Activated CD4-positive, alpha-beta T cell treated with anti-CD3 and anti-CD28 coated beads, Interleukin-10, Interleukin-2, amounts not matched to agents 100 ng/mL and 50 ng/mL, durations not matched to agents 16 hours and 8 hours (primary cell): ENCODE data around the gene FREM1.

ENCODE experiments used
- DNase-seq: peaks from one replicate; pipeline ENCODE4 v3.0.0-alpha.2; 2020

Gene FREM1

DNA sequence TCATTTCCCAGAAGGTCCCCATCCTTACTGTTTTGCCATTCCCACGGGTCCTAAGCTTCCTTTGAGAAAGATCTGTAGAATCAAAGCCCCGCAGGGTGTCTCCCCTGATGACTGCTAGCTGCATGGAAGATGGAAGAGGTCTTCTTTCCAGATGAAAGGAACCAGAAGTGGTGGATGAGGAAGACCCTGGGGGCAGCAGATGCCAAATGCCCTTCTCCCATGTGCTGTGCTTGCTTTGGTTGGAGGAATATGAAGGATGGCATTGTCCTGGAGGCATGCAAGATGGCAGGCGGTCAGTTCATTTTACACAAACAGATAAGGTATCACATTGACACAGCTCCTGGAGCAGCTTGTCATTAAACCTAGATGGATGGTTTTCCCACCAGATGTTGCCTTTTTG is 161.9 kb downstream of the FREM1 start:
- DNase-seq = no peak

DNA sequence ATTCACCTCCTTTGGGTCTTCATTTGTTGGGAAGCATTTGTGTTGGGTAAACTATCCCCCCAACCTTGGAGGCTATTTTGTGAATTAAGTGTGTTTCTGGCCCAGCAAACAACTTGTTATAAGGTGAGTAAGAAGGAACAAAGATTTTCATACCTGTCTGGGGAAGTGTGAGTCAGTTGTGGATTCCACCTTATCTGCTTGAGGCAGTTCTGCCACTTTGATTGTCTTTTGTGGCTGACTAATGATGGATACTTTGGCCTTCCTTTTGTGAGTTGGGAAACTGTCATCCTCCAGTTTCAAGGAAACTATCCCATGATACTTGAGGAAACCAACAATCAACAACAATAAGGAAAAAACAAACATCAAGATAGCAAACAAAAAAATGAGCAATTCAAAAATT is 163.1 kb downstream of the FREM1 start:
- no peak for DNase-seq

DNA sequence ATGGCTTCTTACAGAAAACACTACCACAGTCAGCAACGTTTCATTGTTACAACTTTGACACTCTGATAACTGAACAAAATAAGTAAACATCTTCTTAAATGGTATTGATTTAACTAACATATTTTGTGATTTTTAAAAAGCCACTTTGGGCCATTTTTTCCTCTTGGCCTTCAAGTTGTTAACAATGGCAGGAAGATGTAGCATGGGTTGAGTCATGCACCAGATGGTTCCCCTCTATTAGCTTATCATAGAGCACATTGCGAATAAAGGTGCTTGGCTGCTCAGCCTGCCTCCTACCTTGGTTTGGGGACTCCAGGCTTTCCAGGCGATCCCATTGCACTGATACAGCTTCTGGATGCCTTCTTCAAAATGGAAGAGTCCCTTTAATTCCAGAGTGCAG is 163.6 kb downstream of the FREM1 start:
- DNase-seq = no peak

DNA sequence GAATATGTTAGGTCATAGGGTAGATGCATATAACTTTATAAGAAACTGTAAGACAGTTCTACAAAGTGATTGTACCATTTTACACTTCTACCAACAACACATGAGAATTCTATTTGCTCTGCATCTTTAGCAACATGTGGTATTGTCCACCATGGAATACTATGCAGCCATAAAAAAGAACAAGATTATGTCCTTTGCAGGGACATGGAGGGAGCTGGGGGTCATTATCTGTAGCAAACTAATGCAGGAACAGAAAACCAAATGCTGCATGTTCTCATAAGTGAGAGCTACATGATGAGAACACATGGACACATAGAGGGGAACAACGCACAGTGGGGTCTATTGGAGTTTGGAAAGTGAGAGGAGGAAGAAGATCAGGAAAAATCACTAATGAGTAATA is 165.5 kb downstream of the FREM1 start:
- no peak for DNase-seq

DNA sequence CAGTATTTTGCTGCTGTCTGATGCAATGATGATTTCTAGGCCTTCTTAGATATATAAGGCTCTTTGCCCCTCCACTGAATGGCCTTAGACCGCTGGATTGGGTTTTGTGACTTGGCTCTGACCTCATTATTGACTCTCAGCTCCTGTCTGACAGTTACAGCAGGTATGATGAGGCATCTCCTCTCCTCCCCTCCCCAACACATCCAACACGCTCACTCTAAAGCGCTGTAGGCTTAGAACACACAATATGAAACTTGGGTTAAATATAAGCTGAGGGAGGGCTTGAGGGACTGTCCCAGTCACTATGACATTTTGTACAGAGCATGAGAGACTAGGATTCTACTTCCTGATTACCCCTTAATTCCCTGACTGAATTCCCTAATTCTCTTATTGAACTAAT is 168.9 kb downstream of the FREM1 start:
- no peak for DNase-seq

DNA sequence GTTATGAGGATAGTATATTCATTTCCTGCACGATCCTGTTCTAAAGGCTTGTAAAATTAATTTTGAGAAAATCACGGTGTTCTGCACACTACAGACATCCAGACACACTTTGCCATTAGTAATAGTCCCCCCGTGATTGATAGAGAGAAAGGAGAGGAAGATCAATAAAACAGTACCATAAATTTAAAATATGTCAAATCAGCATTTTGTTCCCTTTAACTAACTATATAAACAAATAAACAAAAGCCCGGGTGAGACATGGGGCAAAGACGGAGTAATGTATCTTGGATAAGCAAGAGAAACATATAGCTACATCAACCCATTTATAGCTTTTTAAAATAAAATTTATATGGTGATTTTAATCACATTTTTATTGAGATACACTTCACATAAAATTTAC is 177.1 kb downstream of the FREM1 start:
- no peak for DNase-seq

DNA sequence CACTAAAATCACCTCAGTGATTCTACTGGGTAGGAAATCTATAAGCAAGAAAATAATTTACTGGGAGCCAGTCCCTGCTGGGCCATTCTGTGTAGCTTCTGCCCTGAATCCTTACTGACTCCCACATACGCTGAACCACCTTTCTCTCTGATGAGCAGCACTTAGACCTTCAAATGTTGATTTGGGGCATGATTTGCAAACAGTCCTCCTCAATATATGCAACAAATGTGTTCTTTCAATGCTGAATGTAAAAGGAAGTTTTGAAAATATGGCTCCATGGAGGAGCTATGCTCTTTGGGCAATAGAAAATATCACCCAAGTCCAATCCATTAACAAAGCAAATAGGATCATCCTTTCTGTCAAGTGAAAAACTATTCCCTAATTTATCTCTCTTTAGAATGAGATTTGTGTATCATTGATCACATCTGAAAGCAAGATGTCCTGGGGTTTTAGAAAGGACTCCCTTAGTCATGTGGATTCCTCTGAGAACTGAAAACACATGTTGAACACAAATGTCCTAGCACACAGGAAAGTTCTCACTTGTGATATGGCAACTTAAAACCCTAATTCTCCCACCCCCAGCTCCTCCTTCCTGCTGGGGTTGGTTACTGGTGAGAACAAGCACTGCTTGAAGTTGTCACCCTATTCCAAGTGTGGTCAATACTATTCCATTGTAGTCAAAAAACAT is 178.8 kb downstream of the FREM1 start:
- no peak for DNase-seq

DNA sequence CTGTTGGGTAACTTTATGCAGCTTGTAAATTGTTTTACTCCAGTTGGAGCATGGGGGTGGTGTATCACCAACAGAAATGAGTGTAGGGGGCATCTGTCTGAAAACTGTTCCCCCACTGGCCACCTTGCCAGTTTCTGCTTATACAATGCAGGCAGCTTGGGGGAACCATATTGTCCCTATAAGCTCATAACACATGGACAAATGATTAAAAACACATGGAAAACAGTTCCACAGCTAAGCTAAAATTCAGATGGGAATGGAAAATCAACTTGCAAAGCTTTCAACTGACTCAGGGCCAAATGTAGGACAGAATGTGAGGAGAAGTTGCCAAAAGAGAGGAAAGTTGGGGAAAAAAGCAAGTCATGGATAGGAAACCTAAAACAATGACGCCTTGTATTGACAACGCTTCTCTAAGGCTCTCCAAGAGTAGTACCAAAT is 179.7 kb downstream of the FREM1 start:
- DNase-seq = no peak

DNA sequence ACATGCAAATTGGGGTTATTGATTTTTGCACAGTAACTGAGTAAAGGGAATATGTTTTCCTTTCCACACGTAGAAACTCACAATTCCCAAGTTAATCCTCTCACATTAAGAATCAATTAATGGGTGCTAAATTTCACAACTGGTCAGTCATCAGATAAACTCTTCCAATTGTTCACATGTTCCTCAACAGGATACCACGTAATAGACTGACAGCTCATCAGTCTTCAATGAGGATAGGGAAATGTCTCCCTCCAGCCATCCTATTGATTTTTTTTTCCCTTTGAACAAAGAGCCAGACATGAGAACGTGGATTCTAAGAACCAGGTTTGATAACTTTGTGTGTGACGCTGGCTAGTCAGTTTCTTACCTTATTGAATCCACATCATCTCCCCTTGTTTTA is 186.9 kb downstream of the FREM1 start:
- DNase-seq = no peak

DNA sequence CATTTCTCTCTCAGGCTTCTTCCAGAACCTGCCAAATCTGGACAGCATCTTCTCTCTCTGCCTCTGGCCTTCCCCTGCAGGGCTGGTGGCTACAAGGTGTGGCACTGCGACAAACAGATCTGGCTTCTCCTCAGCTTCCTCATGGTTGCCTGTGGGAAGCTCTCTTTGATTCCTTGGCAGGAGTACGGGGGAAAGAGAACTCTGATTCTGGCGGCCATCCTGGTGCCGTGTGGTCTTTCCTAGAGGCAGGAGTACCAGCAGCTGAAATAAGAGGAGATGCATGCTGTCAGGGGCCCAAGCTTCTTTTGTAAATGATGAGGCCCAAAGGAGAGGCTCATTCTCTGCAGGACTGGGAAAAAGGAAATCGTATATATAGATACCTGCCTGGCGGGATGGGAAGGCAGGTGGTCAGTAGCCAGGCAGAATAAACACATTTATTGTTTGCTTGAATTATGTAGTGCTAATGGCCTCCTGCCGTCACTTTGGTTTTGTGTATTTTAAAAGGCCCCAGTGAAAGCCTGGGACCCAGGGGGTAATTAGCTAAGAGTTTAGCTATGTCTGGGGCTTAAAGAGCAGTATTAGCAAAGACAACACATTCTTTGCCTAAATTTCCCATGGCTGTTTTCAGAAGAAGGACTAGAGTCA is 187.7 kb downstream of the FREM1 start, which contains the start of gene CER1:
Gene CER1 (minus strand): TSS at position 343 of the 645 bp plus-strand sequence. CDS start 61 bp downstream, at position 282.
- DNase-seq = no peak

DNA sequence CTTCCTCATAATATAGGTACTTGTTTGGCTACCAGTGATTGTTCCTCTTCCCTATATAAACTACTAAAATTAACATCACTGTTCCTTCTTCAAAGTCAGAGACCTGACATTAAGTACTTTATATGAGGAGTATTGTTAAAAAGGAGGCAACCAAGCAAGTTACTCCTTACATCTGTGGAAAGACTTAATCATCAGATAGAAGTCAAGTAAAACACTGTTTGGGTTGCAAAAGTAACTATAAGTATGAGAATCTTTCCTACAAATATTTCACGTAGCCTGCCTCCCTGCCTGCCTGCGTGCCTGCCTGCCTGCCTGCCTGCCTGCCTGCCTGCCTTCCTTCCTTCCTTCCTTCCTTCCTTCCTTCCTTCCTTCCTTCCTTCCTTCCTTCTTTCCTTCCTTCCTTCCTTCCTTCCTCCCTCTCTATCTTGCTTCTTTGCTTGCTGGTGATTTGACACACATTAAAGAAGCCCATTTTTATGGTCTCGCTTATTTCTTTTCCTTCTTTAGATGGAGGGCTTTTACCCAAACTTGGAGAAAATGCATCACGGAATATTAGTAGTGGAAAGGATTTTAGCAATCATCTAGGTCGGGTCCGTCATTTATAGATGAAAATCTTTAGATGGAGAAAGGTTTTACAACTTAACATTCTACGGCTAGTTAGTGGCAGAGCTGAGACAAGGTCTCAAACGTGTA is 190.9 kb downstream of the FREM1 start:
- no peak for DNase-seq

DNA sequence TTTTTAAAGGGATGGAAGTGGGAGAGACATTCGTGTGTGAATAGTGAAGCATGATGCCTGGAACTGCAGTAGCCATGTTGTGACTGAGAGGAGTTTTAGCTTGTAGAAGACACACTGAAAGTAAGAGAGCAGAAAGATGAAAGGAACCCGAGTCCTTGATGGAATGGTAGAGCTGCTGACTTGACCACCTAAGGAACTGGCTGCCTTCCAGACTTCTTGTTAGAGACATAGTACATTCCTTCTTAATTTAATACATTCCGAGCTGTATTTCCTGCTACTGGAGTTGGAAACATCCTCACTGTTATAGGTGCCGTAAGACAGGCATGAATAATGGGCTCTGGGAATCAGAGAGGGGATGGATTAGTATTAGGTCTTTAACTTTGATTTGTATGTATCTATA is 195.1 kb downstream of the FREM1 start:
- DNase-seq = no peak

DNA sequence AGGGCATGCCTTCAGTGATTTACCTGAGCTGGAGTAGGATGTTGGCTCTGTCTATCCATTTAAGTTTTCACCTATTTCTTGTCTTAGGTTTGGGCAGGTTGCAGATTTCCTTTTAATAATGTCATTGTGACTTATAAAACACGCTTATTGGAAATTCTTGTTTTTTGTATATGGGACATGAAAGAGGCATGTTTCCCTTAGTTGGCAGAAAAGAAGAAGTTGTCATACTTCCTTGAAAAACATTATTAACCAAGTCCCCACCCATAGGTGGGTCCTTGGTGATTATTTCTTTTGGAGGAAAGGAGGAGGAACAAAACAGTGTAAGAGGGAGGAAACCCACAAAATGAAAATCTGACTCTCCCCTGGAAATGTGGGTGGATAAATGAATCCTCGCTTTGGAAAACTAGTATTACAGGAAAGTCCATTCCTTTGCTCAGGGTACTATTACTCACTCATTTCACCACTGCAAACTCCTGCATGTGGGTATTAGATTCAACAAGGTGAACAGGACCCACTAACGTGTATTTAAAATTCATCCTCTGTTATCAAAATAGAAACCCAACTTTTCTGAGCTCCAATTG is 197.0 kb downstream of the FREM1 start:
- DNase-seq = no peak

DNA sequence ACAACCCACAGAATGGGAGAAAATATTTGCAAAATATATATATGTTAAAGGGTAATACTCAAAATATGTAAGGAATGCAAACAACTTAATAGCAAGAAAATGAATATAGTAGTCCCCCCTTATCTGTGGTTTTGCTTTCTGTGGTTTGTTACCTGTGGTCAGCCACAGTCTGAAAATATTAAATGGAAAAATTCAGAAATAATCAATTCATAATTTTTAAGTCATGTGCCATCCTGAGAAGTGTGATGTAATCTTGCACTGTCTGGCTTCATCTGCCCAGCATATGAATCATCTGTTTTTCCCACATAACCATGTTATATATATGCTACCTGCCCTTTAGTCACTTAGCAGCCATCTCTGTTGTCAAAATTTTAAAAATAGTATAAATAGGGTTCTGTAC is 199.4 kb downstream of the FREM1 start:
- no peak for DNase-seq

DNA sequence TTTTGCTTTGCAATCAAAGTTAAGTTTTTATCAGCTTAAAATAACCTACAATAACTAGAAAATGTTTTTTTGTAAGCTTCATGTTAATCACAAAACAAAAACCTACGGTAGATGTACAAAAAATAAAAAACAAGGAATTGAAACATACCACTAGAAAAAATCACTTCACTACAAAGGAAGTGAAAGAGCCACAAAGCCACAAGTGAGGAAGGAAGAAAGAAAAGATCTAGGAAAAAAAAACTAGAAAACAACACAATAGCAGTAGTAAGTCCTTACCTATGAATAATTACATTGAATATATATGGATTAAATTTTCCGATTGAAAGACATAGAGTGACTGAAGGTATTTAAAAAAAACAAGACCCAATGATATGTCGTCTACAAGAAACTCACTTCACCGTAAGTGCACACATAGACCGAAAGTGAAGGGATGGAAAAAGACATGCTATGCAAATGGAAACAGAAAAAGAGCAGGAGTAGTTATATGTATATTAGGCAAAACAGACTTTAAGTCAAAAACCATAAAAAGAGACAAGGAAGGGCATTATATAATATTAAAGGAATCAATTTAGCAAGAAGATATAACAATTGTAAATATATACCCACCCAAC is 203.6 kb downstream of the FREM1 start:
- DNase-seq = no peak

DNA sequence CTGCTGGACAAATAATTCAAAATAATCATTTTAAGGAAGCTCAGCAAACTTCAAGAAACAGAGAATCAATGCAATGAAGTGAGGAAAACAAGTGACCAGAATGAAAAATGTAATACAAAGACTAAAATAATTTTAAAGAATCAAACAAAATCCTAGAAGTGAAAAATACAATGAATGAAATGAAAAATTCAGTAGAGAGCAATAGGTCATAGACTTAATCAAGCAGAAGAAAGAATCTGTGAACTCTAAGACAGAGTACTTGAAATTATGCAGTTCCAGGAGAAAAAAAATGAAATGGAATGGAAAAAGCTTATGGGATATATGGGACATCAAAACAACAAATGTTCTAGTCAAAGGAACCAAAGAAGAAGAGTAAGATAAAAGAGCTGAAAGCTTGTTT is 205.1 kb downstream of the FREM1 start:
- no peak for DNase-seq

DNA sequence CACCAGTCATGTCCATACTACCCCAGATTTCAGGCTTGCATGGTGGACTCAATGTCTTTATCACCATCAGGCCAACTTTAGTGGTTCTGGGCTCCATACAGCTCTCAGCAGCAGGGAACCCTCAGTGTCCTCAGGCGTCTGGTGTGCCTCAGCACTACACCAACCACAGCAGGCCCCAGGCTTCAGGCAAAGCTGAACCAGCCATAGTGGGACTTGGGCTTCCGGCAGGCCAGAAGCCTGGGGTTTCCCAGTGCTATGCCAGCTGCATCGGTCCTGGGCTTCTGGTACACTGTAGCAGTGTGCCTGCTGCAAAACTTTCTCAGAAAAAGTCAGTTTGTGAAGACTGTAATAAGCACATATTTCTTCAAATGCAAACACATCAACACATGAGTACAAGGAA is 205.9 kb downstream of the FREM1 start:
- DNase-seq = no peak

DNA sequence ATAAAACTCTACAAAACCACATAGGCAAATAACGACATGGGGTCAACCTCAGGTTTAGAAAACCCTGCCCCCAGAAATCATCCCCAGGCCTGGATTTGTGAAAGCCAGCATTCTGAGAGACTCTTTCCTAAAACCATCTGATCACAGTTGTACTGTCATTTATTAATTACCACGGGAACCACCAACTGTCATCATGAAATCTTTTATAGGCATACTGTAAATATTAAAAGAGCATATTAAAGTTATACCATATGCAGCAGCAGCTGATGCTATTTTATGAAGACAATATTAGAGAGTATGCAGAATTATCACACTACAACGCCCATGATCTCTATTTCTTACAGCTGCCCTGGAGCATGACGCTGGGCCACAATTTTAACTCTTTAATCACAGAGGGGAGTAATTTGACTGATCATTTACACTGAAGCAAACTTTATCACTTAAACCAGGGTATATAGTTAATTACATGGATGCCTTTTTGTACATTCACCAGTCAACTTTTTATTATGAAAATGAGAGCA is 208.0 kb downstream of the FREM1 start:
- DNase-seq = no peak

DNA sequence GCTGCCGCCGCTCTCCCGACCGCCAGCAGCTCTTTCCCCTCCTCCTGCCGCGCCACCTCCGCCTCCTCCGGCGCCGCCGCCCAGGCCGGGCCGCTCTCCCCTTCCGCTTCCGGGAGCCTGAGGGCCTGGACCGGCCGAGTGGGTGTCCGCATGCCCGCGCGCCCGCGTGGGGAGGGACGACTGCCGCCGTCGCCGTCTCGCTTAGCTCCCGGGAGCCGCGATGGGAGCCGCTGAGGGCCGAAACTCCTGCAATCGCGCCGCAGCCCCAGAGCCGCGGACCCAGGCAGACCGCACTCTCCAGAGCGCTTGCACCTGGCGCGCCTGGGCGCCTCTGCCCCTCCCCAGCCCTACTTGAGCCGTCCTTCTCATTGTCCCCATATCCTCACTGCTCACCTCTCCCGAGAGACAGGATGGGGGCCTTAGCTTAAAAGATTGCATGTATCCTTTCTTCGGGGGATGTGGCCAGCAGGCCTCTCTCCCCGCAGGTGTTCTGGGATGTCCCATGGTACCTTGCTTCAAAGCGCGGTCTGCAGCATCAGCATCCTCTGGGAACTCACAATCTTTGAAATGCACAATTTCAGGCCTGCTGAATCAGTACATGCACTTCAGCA is 216.9 kb downstream of the FREM1 start, which contains the start of gene ZDHHC21:
Gene ZDHHC21 (minus strand): TSS at position 182 of the 611 bp plus-strand sequence. CDS start 19,092 bp downstream, outside the sequence.
- peak; percentile 80 for DNase-seq

DNA sequence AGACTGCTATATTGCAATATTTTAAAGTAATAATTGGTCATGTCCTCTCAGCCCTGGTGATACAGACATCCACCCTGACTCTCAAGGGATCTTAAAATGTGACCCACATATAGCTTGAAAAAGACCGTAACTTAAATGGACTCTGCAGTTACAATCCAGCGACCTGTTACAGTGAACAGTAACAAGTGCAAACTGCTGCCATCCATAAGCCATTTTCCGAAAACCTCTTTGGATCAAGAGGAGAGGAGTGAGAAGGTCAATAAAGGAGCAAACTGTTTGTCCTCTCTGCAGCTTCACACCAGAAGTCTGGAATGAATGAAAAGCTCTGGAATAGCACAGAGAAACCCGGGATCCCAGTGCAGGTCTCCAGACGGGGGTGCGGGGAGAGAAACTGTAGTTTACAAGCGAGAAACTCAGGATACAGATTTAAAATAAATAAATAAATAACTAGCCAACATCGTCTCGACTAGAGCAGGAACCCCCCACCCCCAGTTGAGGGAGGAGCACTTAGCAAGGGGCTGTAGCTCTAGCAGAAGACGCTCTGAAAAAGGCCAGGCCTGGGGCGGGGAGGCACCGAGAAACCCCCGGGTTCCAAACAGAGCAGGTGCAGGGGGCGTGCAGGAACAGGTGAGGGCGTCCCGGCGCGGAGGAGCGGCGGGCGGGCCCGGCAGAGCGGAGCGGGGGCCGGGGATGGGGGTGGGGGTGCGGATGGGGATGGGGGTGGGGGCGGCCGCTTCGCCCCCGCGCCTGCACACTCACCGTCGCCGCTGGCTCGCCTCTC is 217.6 kb downstream of the FREM1 start:
- DNase-seq = no peak

DNA sequence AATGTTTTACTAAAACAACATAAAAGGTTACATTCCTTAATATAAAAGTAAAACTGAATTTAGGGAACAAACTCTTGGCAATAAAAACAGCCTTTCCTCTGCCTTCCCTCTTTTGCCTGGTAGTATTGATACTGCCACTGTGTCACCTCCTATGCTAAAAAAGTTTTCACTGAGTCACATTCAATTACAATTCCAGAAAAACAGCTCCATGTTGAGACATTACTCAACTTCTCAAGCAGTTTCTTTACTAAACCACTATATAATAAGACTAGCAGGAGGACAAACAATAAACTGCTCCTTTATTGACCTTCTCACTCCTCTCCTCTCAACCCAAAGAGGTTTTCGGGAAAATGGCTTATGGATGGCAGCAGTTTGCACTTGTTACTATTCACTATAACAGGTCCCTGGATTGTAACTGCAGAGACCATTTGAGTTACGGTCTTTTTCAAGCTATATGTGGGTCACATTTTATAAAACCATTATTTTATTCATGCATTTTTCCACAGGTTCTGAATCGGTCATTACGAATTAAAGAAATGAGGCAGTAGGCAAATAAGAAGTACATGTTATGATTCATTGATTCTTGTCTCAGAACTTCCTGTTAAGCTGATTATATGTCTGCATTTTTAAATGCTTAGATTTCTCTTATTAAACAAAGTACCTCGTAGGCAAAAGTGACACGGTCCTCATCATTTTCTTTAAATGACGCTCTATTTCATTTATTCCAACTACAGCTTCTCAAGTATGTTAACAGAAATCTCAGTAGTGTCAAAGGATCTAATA is 219.1 kb downstream of the FREM1 start:
- DNase-seq = peak; percentile 20
